GM19239 (cell line): ENCODE measurements around the gene ANKRD13B.
"Not testable (repeated sequence)": the region's sequence is repeated elsewhere in the genome, so short reads cannot be mapped to it uniquely, and the experiment has no call there.

Experiments
- DNase-seq: peaks from one replicate; pipeline ENCODE4 v3.0.0; 2011; ENCODE audit warnings: low spot score; ENCODE audit not compliant: insufficient read length
- FAIRE-seq: peaks from 2 replicates; lab custom pipeline; 2011; peaks lifted over from hg19 to GRCh38; lab: Jason Lieb, UNC

Gene ANKRD13B

GRCh38 chr17:29592850-29593551 is at the start of gene ANKRD13B:
ANKRD13B (plus strand) TSS chr17:29593132; CDS start chr17:29593622, 490 bp downstream.
- no peak for DNase-seq
- FAIRE-seq: no peak

- FAIRE-seq (no peak), DNase-seq (no peak)
Measured at GRCh38 chr17:29544066-29544465, 48.9 kb upstream of the ANKRD13B start.

GRCh38 chr17:29546085-29546484 is 46.8 kb upstream of the ANKRD13B start:
- DNase-seq (no peak), FAIRE-seq (no peak)

GRCh38 chr17:29546830-29547229 is 46.1 kb upstream of the ANKRD13B start:
- FAIRE-seq: no peak
- DNase-seq: no peak

DNA sequence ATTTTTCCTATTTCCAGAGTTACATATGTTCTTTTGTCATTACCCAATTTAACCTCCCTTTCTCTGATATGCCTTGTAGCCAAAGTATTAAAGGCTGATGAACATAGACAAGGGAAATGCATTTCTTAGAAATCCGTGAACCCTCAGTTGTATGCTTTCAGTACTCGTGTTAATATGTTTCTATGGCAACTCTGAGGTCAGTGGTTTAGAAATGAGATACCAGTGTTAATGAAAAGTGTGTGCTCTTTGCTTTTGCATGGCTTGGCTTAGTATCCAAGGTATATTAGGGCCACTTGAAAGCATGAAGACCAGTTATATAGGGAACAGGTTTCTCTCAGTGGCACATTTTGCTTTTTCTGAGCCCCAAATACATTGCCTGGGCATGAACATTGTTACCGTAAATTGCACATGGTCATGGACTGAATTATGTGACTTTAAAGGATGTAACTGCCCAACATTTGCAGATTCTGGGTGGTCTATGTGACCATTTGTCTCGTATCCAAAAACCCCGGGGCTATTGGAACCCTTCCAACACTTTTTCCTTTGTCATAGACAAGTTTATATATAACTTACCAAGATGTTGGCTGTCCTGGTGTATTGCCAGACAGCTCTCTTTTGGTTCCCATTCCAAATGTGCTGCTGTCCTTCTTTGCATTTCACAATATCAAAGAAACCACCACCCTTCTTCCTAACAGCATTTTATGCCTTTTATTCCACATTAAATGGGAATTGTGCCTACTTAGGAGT is 43.6 kb upstream of the ANKRD13B start:
- FAIRE-seq (peak; percentile 72), DNase-seq (no peak)

- DNase-seq: no peak
- no peak for FAIRE-seq
Measured at GRCh38 chr17:29555840-29556239, 37.1 kb upstream of the ANKRD13B start.

GRCh38 chr17:29557085-29557738 is 35.7 kb upstream of the ANKRD13B start:
- no peak for DNase-seq
- peak; percentile 28 for FAIRE-seq

DNA sequence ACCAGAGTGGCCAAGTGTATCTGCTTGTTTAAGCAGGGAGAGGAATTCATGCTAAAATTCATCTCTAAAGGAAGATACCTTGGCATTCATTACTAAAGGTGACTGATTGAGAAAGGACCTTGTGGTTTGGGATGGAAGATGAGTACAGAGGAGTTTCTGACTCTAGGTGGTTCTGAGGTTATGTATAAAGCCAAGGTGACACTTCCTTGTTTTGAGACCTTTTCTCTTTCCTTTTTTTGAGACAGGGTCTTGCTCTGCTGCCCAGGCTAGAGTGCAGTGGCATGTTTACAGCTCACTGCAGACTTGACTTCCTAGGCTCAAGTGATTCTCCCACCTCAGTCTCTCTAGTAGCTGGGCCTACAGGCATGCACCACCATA is 35.2 kb upstream of the ANKRD13B start:
- no peak for DNase-seq
- FAIRE-seq: peak; percentile 37

- DNase-seq, FAIRE-seq: not testable (repeated sequence)
Measured at GRCh38 chr17:29558139-29558538, 34.8 kb upstream of the ANKRD13B start.

- no peak for DNase-seq
- FAIRE-seq: no peak
Measured at GRCh38 chr17:29559640-29560039, 33.3 kb upstream of the ANKRD13B start.

DNA sequence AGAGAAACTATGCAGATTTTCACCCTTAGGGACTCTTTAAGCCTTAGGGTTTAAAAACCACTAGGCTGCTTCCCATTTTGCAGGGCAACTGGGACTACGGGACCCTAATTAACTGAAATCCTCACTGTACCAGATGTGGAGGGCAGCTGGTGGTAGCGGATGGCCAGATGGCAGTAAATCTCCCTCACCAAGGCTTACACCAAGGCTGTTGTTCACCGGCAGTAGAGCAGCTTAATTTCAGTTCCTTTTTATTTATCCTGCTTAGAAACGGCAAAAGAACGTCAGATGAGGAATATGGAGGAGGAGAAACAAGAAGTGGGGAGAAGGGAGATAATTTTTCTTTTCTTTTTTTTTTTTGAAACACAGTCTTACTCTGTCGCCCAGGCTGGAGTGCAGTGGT is 32.6 kb upstream of the ANKRD13B start:
- DNase-seq (no peak), FAIRE-seq (peak; percentile 78)

GRCh38 chr17:29561554-29562517 is 31.1 kb upstream of the ANKRD13B start:
- DNase-seq (no peak), FAIRE-seq (no peak)

- DNase-seq (no peak), FAIRE-seq (no peak)
Measured at GRCh38 chr17:29562615-29563014, 30.3 kb upstream of the ANKRD13B start.

DNA sequence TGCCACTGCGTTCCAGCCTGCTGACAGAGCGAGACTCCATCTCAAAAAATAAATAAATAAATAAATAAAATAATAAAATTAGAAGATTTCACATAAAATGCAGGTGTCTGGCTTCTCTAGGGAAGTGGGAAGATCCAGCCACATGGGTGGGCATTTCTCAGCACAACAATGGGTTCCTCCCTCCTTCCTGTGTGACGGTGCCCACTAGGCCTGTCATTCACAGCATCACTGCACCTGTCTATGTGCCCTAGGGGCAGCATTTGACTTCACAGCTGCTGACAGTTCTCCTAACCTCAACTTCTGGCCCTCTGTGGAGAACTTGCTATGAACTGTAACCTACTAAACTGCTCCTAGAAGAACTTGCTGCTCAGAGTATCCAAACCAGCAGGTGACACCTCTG is 29.1 kb upstream of the ANKRD13B start:
- no peak for DNase-seq
- no peak for FAIRE-seq

GRCh38 chr17:29565643-29566472 is 27.1 kb upstream of the ANKRD13B start:
- peak; percentile 47 for FAIRE-seq
- no peak for DNase-seq

DNA sequence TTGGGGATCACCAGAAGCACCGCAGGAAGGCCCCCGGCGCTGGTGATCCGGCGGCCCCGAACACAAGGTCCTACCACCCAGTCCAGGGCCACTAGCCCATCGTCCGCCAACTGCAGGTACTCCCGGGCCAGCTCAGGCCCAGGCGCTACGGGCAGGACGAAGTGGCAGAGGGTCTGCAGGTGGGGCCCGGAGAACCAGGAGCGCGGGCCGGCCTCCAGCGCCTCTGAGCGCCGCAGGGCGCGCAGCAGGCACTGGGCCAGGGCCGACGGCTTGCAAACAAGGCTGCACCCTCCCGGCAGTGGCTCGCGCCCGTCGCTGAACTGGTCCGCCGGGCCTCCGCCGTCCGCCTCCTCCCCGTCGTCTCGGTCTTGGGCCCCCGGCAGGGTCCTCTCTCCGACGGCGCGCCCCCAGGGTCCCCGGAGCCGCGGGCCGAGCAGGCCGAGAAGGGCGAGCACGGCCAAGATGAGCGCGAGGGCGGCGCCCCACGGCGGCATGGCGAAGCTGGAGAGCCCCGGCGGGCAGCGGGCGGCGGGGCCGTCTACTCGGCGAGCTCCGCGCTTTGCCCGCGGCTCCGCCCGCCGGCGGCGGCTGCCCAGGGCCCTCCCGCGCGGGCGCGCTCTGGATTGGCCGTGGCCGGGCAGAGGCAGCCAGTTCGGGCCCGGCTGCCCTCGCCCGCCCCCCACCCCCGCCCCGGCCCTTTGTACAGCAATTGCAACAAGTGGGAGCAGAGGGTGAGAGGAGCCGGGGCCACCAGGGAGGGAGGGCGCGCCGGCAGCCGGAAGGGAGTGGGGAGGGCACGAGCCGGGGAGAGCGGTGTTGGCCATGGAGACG is 26.2 kb upstream of the ANKRD13B start, which contains the start of gene ABHD15:
ABHD15 (minus strand) TSS at position 565 of the 831 bp plus-strand sequence; CDS start at position 494, 71 bp downstream.
- no peak for FAIRE-seq

GRCh38 chr17:29567304-29567553 is 25.7 kb upstream of the ANKRD13B start:
- no peak for DNase-seq
- no peak for FAIRE-seq

More for the DNA sequence above, 26.2 kb upstream of the ANKRD13B start, which contains the start of gene ABHD15:
- DNase-seq: peak; percentile 59

GRCh38 chr17:29567554-29568330 is 25.2 kb upstream of the ANKRD13B start:
- FAIRE-seq (peak; percentile 64), DNase-seq (peak; percentile 92)
